HCT116 (cell line): ENCODE data around the gene METTL18. TPM values are rescaled to one million over a fixed set of nuclear protein-coding genes. Genes with fewer than 3 reads are reported as not detected.

ENCODE experiments used
- ATAC-seq: fragments of 200-7000 bp; cut with Tn5 transposase; 2 replicates; pipeline ENCODE4 v1.9.1; 2020; ENCODE audit warnings: mild to moderate bottlenecking, moderate library complexity
- BruUV-seq: library from RNA; stranded (reverse); fragments of 400-500 nt; replicated peaks from 2 replicates; lab custom pipeline; 2021; lab: Mats Ljungman, UMichigan
- CTCF ChIA-PET: fragments of 300-600 bp; sonication (Branson Sonifier 250); formaldehyde crosslinking; loops from one replicate; lab custom pipeline; 2021; ENCODE audit warnings: antibody characterized with exemption; lab: Charles Lee
- POLR2A ChIA-PET: fragments of 300-600, 350-600 bp; sonication (Branson Sonifier 250); formaldehyde crosslinking; loops from one replicate; lab custom pipeline; 2021; ENCODE audit warnings: antibody characterized with exemption; lab: Charles Lee
- RAD21 ChIA-PET, 2 experiments: fragments of 300-600 bp; sonication (Branson Sonifier 250); formaldehyde crosslinking; loops; one replicate each; lab custom pipeline; 2023; ENCODE audit warnings: low total read pairs in 2 of 2; ENCODE audit not compliant: uncharacterized antibody in 2 of 2, unreplicated experiment in 2 of 2, low non-redundant PET in 1 of 2; lab: Charles Lee
- DNase-seq: peaks from one replicate; pipeline ENCODE4 v3.0.0-alpha.2; 2010; ENCODE audit warnings: low read depth, low spot score
- H2AFZ ChIP-seq: fragments of 200-600 bp; shearing (Covaris generic), sonication (generic); 2 replicates; pipeline ENCODE4 v1.6.1; 2017; ENCODE audit warnings: low read depth, mixed run types, mixed read lengths, antibody characterized with exemption, low read length; ENCODE audit not compliant: poor library complexity, severe bottlenecking
- H3K27ac ChIP-seq: 2 replicates; pipeline ENCODE4 v1.5.1; 2012; ENCODE audit warnings: low read depth, low read length
- H3K27me3 ChIP-seq: fragments of 200-600 bp; sonication (generic); 2 replicates; pipeline ENCODE4 v1.6.1; 2016; ENCODE audit warnings: mixed run types, low read length, mixed read lengths; ENCODE audit not compliant: insufficient read depth
- H3K36me3 ChIP-seq, 2 experiments: fragments of 200-500 bp in 1 of 2; fragments of 200-600 bp in 1 of 2; sonication (Bioruptor generic) in 1 of 2; sonication (generic) in 1 of 2; 2 replicates each; pipeline versions ENCODE4 v1.5.1 to v1.6.1; 2014 to 2016; ENCODE audit warnings: low read length in 2 of 2, inconsistent platforms in 1 of 2, mixed read lengths in 1 of 2, mixed run types in 1 of 2; ENCODE audit not compliant: insufficient read depth in 2 of 2, control insufficient read depth in 1 of 2
- H3K4me1 ChIP-seq, 2 experiments: fragments of 200-600 bp in 1 of 2; sonication (generic) in 1 of 2; 2 replicates each; pipeline versions ENCODE4 v1.5.1 to v1.6.1; 2012 to 2017; ENCODE audit warnings: low read length in 2 of 2, inconsistent platforms in 1 of 2, mild to moderate bottlenecking in 1 of 2, mixed read lengths in 1 of 2, mixed run types in 1 of 2, moderate library complexity in 1 of 2; ENCODE audit not compliant: insufficient read depth in 2 of 2, control insufficient read depth in 1 of 2
- H3K4me2 ChIP-seq: fragments of 200-600 bp; sonication (generic); 2 replicates; pipeline ENCODE4 v1.6.1; 2017; ENCODE audit warnings: mixed run types, low read length, mixed read lengths
- H3K4me3 ChIP-seq, 2 experiments: fragments of 200-600 bp in 1 of 2; sonication (generic) in 1 of 2; replicated peaks in 1 of 2; 2 replicates each; pipeline ENCODE4 v1.5.1; 2011 to 2016; ENCODE audit warnings: low read length in 2 of 2, control low read depth in 1 of 2, low read depth in 1 of 2, mild to moderate bottlenecking in 1 of 2, mixed read lengths in 1 of 2, mixed run types in 1 of 2
- H3K79me2 ChIP-seq: fragments of 200-600 bp; sonication (generic); 2 replicates; pipeline ENCODE4 v1.6.1; 2017; ENCODE audit warnings: mild to moderate bottlenecking, mixed run types, low read length, moderate library complexity, mixed read lengths; ENCODE audit not compliant: insufficient read depth
- H3K9ac ChIP-seq: fragments of 200-600 bp; sonication (generic); 2 replicates; pipeline ENCODE4 v1.6.1; 2016; ENCODE audit warnings: low read length, mixed read lengths
- H3K9me2 ChIP-seq: fragments of 200-600 bp; sonication (generic), shearing (Covaris generic); 2 replicates; pipeline ENCODE4 v1.6.1; 2017; ENCODE audit warnings: mixed run types, mild to moderate bottlenecking, moderate library complexity; ENCODE audit not compliant: insufficient read depth
- H3K9me3 ChIP-seq, 2 experiments: fragments of 200-500 bp in 1 of 2; fragments of 200-600 bp in 1 of 2; sonication (Bioruptor generic) in 1 of 2; sonication (generic) in 1 of 2; 2 replicates each; pipeline ENCODE4 v1.6.1; 2014 to 2017; ENCODE audit warnings: low read length in 2 of 2, mixed read lengths in 2 of 2, inconsistent platforms in 1 of 2, low read depth in 1 of 2, mild to moderate bottlenecking in 1 of 2, mixed run types in 1 of 2, moderate library complexity in 1 of 2; ENCODE audit not compliant: control insufficient read depth in 1 of 2, insufficient read depth in 1 of 2
- H4K20me1 ChIP-seq: fragments of 200-600 bp; sonication (generic), shearing (Covaris generic); 2 replicates; pipeline ENCODE4 v1.6.1; 2017; ENCODE audit warnings: mixed run types, mild to moderate bottlenecking, moderate library complexity; ENCODE audit not compliant: insufficient read depth
- EGR1 ChIP-seq: IDR thresholded peaks from 2 replicates; pipeline ENCODE4 v1.6.1; 2012; ENCODE audit warnings: low read depth
- EZH2phosphoT487 ChIP-seq: fragments of 200-600 bp; IDR thresholded peaks from 2 replicates; pipeline ENCODE4 v1.6.1; 2018; ENCODE audit warnings: antibody characterized with exemption, borderline replicate concordance
- JUND ChIP-seq: IDR thresholded peaks from 2 replicates; pipeline ENCODE4 v1.6.1; 2012
- POLR2AphosphoS5 ChIP-seq: IDR thresholded peaks from 2 replicates; pipeline ENCODE4 v1.6.1; 2011; ENCODE audit warnings: mild to moderate bottlenecking, low read depth, low read length, moderate library complexity
- RAD21 ChIP-seq: IDR thresholded peaks from 2 replicates; pipeline ENCODE4 v1.6.1; 2012; ENCODE audit warnings: low read depth, mild to moderate bottlenecking
- SIN3A ChIP-seq: IDR thresholded peaks from 2 replicates; pipeline ENCODE4 v1.6.1; 2012; ENCODE audit warnings: low read depth
- SP1 ChIP-seq: IDR thresholded peaks from 2 replicates; pipeline ENCODE4 v1.6.1; 2012; ENCODE audit warnings: low read depth
- TCF7L2 ChIP-seq: IDR thresholded peaks from 2 replicates; pipeline ENCODE4 v1.7.0; 2011; ENCODE audit warnings: borderline replicate concordance, inconsistent platforms; ENCODE audit not compliant: insufficient read depth, insufficient read length; ENCODE audit errors: extremely low read depth
- YY1 ChIP-seq: IDR thresholded peaks from 2 replicates; pipeline ENCODE4 v1.6.1; 2011; ENCODE audit warnings: low read length, low read depth, moderate library complexity, mild to moderate bottlenecking; ENCODE audit not compliant: insufficient replicate concordance; ENCODE audit errors: extremely low read depth
- ZNF274 ChIP-seq: fragments of 200-500 bp; sonication (Bioruptor generic); IDR thresholded peaks from 2 replicates; pipeline ENCODE4 v1.6.1; 2014; ENCODE audit warnings: mild to moderate bottlenecking, low read depth, low read length, inconsistent platforms
- intact Hi-C: fragments of 100-400 bp; cut with micrococcal nuclease; formaldehyde crosslinking; loops from 2 replicates; pipeline ENCODE4 v1.10.0; 2022
- total RNA-seq: library from RNA; stranded (reverse); gene quantifications from one replicate; pipeline ENCODE4 v1.2.1, GENCODE V29; 2021; ENCODE audit not compliant: unreplicated experiment
- TF ChIP-seq, protein P1 (sequence below): IDR thresholded peaks from 2 replicates; pipeline ENCODE4 v1.6.1; 2012
- TF ChIP-seq, protein P2 (sequence below): IDR thresholded peaks from 2 replicates; pipeline ENCODE4 v1.6.1; 2012
- TF ChIP-seq, protein P3 (sequence below), 3 experiments: fragments of 200-600 bp in 1 of 3; sonication (generic) in 1 of 3; IDR thresholded peaks in 2 of 3; conservative IDR thresholded peaks in 1 of 3; 2 replicates each; pipeline ENCODE4 v1.5.1; 2012 to 2017; ENCODE audit warnings: low read depth in 2 of 3, low read length in 2 of 3, antibody characterized with exemption in 1 of 3, borderline replicate concordance in 1 of 3, control low read depth in 1 of 3, mild to moderate bottlenecking in 1 of 3, mixed read lengths in 1 of 3, mixed run types in 1 of 3, moderate library complexity in 1 of 3; ENCODE audit not compliant: insufficient read depth in 1 of 3

METTL18 gene
- total RNA-seq, 1 experiment from 2014 or later = 7.4 TPM

DNA sequence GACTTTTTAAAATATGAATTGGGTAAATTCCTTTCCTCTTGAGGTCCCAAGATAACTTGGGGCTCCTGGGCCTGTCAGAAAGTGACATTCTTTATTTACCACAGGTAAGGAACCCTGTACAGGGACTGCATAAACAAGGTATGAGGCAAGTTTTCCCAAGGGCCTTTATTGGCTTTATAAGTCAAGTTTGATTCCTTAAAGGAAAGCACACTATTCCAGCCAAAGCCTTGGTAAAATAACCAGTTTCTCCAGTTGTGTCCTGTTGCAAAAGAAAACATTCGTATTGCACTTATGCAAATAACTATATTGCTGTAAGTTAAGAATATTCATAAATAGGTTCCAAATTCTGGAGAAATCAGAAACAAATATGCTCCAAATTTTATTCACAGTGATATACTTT lies 21.9 kb upstream of the METTL18 start:
- no peaks in the 10 kb centered on the region for H3K4me1 ChIP-seq
- BruUV-seq = no TSS peak
- CTCF ChIA-PET = no interaction called here
- no peak for ATAC-seq
- H4K20me1 ChIP-seq = no peaks in the 10 kb centered on the region
- POLR2A ChIA-PET = no interaction called here
- no peak overlapping the region for H3K4me2 ChIP-seq
- H3K27ac ChIP-seq = no peak overlapping the region
- H3K9me2 ChIP-seq = no peaks in the 10 kb centered on the region
- TF ChIP-seq, protein P1, sequence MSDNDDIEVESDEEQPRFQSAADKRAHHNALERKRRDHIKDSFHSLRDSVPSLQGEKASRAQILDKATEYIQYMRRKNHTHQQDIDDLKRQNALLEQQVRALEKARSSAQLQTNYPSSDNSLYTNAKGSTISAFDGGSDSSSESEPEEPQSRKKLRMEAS = no peak
- TF ChIP-seq POLR2AphosphoS5 (no peak), RAD21 (no peak), YY1 (no peak), TCF7L2 (no peak), JUND (no peak), EGR1 (no peak), ZNF274 (no peak), SIN3A (no peak), EZH2phosphoT487 (no peak), SP1 (no peak)
- TF ChIP-seq, protein P2, sequence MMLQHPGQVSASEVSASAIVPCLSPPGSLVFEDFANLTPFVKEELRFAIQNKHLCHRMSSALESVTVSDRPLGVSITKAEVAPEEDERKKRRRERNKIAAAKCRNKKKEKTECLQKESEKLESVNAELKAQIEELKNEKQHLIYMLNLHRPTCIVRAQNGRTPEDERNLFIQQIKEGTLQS = no peak
- TF ChIP-seq, protein P3, sequence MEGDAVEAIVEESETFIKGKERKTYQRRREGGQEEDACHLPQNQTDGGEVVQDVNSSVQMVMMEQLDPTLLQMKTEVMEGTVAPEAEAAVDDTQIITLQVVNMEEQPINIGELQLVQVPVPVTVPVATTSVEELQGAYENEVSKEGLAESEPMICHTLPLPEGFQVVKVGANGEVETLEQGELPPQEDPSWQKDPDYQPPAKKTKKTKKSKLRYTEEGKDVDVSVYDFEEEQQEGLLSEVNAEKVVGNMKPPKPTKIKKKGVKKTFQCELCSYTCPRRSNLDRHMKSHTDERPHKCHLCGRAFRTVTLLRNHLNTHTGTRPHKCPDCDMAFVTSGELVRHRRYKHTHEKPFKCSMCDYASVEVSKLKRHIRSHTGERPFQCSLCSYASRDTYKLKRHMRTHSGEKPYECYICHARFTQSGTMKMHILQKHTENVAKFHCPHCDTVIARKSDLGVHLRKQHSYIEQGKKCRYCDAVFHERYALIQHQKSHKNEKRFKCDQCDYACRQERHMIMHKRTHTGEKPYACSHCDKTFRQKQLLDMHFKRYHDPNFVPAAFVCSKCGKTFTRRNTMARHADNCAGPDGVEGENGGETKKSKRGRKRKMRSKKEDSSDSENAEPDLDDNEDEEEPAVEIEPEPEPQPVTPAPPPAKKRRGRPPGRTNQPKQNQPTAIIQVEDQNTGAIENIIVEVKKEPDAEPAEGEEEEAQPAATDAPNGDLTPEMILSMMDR (IDR thresholded peaks at IDR 0.05 in 2 of 3, conservative IDR thresholded peaks at IDR 0.05 in 1 of 3; ENCODE audit: borderline replicate concordance in 1 of 3, insufficient read depth in 1 of 3, low read depth in 2 of 3, low read length in 2 of 3) = no peak
- 0 out of 4 replicates have a peak, but pooled peaks cover 0 to 9% of the 10 kb centered on the region in 2 experiments for H3K36me3 ChIP-seq
- intact Hi-C loops = no loop called here
- no peaks in the 10 kb centered on the region for H3K27me3 ChIP-seq
- H3K4me3 ChIP-seq = no peak overlapping the region
- RAD21 ChIA-PET = no interaction called here
- H3K79me2 ChIP-seq = no peaks in the 10 kb centered on the region
- DNase-seq = no peak
- 0 out of 4 replicates have a peak, but pooled peaks cover 0 to 3% of the 10 kb centered on the region in 2 experiments for H3K9me3 ChIP-seq
- no peak overlapping the region for H3K9ac ChIP-seq
- H2AFZ ChIP-seq = no peak overlapping the region
